Caco-2 (cell line): ENCODE measurements around the gene WDR3. TPM values are rescaled to one million over a fixed set of nuclear protein-coding genes. Genes with fewer than 3 reads are reported as not detected.

Source experiments
- BruUV-seq: library from RNA; stranded (reverse); fragments of 400-500 nt; replicated peaks from 2 replicates; lab custom pipeline; 2021; lab: Mats Ljungman, UMichigan
- CTCF ChIA-PET: fragments of 300-600 bp; sonication (Branson Sonifier 250); formaldehyde crosslinking; loops from one replicate; lab custom pipeline; 2022; ENCODE audit warnings: antibody characterized with exemption; lab: Charles Lee
- POLR2A ChIA-PET: fragments of 300-600 bp; sonication (Branson Sonifier 250); formaldehyde crosslinking; loops from one replicate; lab custom pipeline; 2022; ENCODE audit warnings: antibody characterized with exemption; lab: Charles Lee
- DNase-seq, 2 experiments: peaks; one replicate each; pipeline versions ENCODE4 v3.0.0 to v3.0.0-alpha.2; 2020 to 2022
- H3K27me3 ChIP-seq: replicated peaks from 2 replicates; pipeline ENCODE4 v1.6.0; 2011; ENCODE audit warnings: low read length; ENCODE audit not compliant: control insufficient read depth, insufficient read depth
- H3K36me3 ChIP-seq: 2 replicates; pipeline ENCODE4 v1.5.1; 2011; ENCODE audit warnings: low read length; ENCODE audit not compliant: control insufficient read depth, insufficient read depth
- H3K4me1 ChIP-seq: fragments of 250-450 bp; sonication (Bioruptor Pico); 2 replicates; pipeline ENCODE4 v1.5.1; 2020; ENCODE audit warnings: mild to moderate bottlenecking
- H3K4me3 ChIP-seq: 2 replicates; pipeline ENCODE4 v1.5.1; 2011; ENCODE audit warnings: low read depth, mild to moderate bottlenecking, control low read depth, low read length
- H3K9me3 ChIP-seq: fragments of 250-450 bp; sonication (Bioruptor Pico); 2 replicates; pipeline ENCODE4 v1.5.1; 2020; ENCODE audit warnings: mild to moderate bottlenecking, moderate library complexity
- H3K27ac Mint-ChIP-seq: one replicate; pipeline ENCODE4 v1.8.0; 2022; ENCODE audit warnings: mixed read lengths; ENCODE audit not compliant: unreplicated experiment
- H3K27me3 Mint-ChIP-seq: one replicate; pipeline ENCODE4 v1.8.0; 2022; ENCODE audit warnings: mixed read lengths; ENCODE audit not compliant: insufficient read depth, unreplicated experiment
- H3K36me3 Mint-ChIP-seq: one replicate; pipeline ENCODE4 v1.8.0; 2022; ENCODE audit warnings: mild to moderate bottlenecking, mixed read lengths; ENCODE audit not compliant: insufficient read depth, unreplicated experiment
- H3K4me1 Mint-ChIP-seq: one replicate; pipeline ENCODE4 v1.8.0; 2022; ENCODE audit warnings: low read depth, mixed read lengths; ENCODE audit not compliant: unreplicated experiment
- H3K4me3 Mint-ChIP-seq: one replicate; pipeline ENCODE4 v1.8.0; 2022; ENCODE audit warnings: mild to moderate bottlenecking, moderate library complexity, mixed read lengths; ENCODE audit not compliant: unreplicated experiment
- H3K9me3 Mint-ChIP-seq: one replicate; pipeline ENCODE4 v1.8.0; 2022; ENCODE audit warnings: mixed read lengths; ENCODE audit not compliant: unreplicated experiment
- CTCF ChIP-seq, 2 experiments: fragments of 200-600 bp in 1 of 2; IDR thresholded peaks; 1 replicate in 1 of 2; 2 replicates in 1 of 2; pipeline versions ENCODE4 v1.5.1 to v1.8.0; 2011 to 2022; ENCODE audit warnings: antibody characterized with exemption in 1 of 2, control low read depth in 1 of 2, inconsistent platforms in 1 of 2, low read depth in 1 of 2, low read length in 1 of 2, mild to moderate bottlenecking in 1 of 2, moderate library complexity in 1 of 2; ENCODE audit not compliant: insufficient read depth in 1 of 2, severe bottlenecking in 1 of 2, unreplicated experiment in 1 of 2
- intact Hi-C: fragments of 100-400 bp; cut with micrococcal nuclease; formaldehyde crosslinking; loops from one replicate; pipeline ENCODE4 v1.10.0; 2022; ENCODE audit not compliant: unreplicated experiment
- total RNA-seq: library from RNA; stranded (reverse); gene quantifications from 2 replicates; pipeline ENCODE4 v1.2.3, GENCODE V29; 2022

Gene WDR3
- total RNA-seq, 1 experiment from 2014 or later, result 27.0 TPM

GRCh38 chr1:117895482-117896114, 33.9 kb upstream of the WDR3 start:
- H3K4me3 Mint-ChIP-seq, result no peak overlapping the region
- TF ChIP-seq CTCF (IDR thresholded peaks at IDR 0.05; ENCODE audit: insufficient read depth in 1 of 2, low read depth in 1 of 2, low read length in 1 of 2, severe bottlenecking in 1 of 2, unreplicated experiment in 1 of 2), result peak; percentile 55 to 56
- Histone ChIP-seq H3K4me3 (no peak overlapping the region), H3K27me3 (no peaks in the 10 kb centered on the region), H3K36me3 (no peaks in the 10 kb centered on the region), H3K9me3 (no peaks in the 10 kb centered on the region), H3K4me1 (no peaks in the 10 kb centered on the region)
- H3K36me3 Mint-ChIP-seq, result peaks cover 12% of the 10 kb centered on the region
- DNase-seq, result peak; percentile 38 to 69
- intact Hi-C loops, result loop anchor here (2.0 to 10.0 kb wide), 4 partner anchors 79 to 383 kb away; no protein-coding TSS in a partner anchor
- no peaks in the 10 kb centered on the region for H3K27me3 Mint-ChIP-seq
- POLR2A ChIA-PET, result no interaction called here
- no TSS peak for BruUV-seq
- H3K4me1 Mint-ChIP-seq, result no peaks in the 10 kb centered on the region
- CTCF ChIA-PET, result interaction anchor here (0.6 to 1.4 kb wide), 4 partner anchors 34 to 383 kb away, joined by 3 to 6 read pairs (median 4); partner anchors contain the start of genes GDAP2 and WDR3
- no peaks in the 10 kb centered on the region for H3K9me3 Mint-ChIP-seq
- no peak overlapping the region for H3K27ac Mint-ChIP-seq

GRCh38 chr1:117897551-117897950, 32.0 kb upstream of the WDR3 start:
- Mint-ChIP-seq H3K36me3 (peaks cover 22% of the 10 kb centered on the region), H3K27me3 (no peaks in the 10 kb centered on the region), H3K4me3 (no peak overlapping the region), H3K27ac (no peak overlapping the region), H3K9me3 (no peaks in the 10 kb centered on the region), H3K4me1 (no peaks in the 10 kb centered on the region)
- Histone ChIP-seq H3K27me3 (no peaks in the 10 kb centered on the region), H3K4me3 (no peak overlapping the region), H3K36me3 (no peaks in the 10 kb centered on the region), H3K9me3 (no peaks in the 10 kb centered on the region), H3K4me1 (no peaks in the 10 kb centered on the region)
- ChIA-PET POLR2A (no interaction called here), CTCF (no interaction called here)
- BruUV-seq, result no TSS peak
- no peak for DNase-seq
- intact Hi-C loops, result loop anchor here (10.0 kb wide), 2 partner anchors 143 to 263 kb away; no protein-coding TSS in a partner anchor
- no peak for TF ChIP-seq CTCF (IDR thresholded peaks at IDR 0.05; ENCODE audit: insufficient read depth in 1 of 2, low read depth in 1 of 2, low read length in 1 of 2, severe bottlenecking in 1 of 2, unreplicated experiment in 1 of 2)

GRCh38 chr1:117899801-117900200, 29.7 kb upstream of the WDR3 start:
- no peaks in the 10 kb centered on the region for H3K9me3 Mint-ChIP-seq
- H3K4me3 Mint-ChIP-seq, result no peak overlapping the region
- peaks cover 25% of the 10 kb centered on the region for H3K36me3 Mint-ChIP-seq
- no peak for DNase-seq
- no peaks in the 10 kb centered on the region for H3K27me3 ChIP-seq
- H3K9me3 ChIP-seq, result no peaks in the 10 kb centered on the region
- no peak for TF ChIP-seq CTCF (IDR thresholded peaks at IDR 0.05; ENCODE audit: insufficient read depth in 1 of 2, low read depth in 1 of 2, low read length in 1 of 2, severe bottlenecking in 1 of 2, unreplicated experiment in 1 of 2)
- H3K27ac Mint-ChIP-seq, result no peak overlapping the region
- H3K4me1 Mint-ChIP-seq, result no peaks in the 10 kb centered on the region
- no TSS peak for BruUV-seq
- H3K4me1 ChIP-seq, result no peaks in the 10 kb centered on the region
- ChIA-PET CTCF (no interaction called here), POLR2A (no interaction called here)
- H3K27me3 Mint-ChIP-seq, result no peaks in the 10 kb centered on the region
- no peak overlapping the region for H3K4me3 ChIP-seq
- intact Hi-C loops, result loop anchor here (10.0 kb wide), 2 partner anchors 145 to 265 kb away; no protein-coding TSS in a partner anchor
- H3K36me3 ChIP-seq, result no peaks in the 10 kb centered on the region
